Measurements from ENCODE around the gene ZNF821. TPM values are rescaled to one million over a fixed set of nuclear protein-coding genes. Genes with fewer than 3 reads are reported as not detected.

Gene ZNF821
- total RNA-seq, 4 donors from 2014 or later, result 7.4 to 17.6 (median 12.1) TPM

GRCh38 chr16:71929048-71929447, 45.1 kb upstream of the ZNF821 start:
- H3K9me3 ChIP-seq, result no peaks in the 10 kb centered on the region
- H3K27ac ChIP-seq, result no peak overlapping the region
- H3K27me3 ChIP-seq, result no peaks in the 10 kb centered on the region
- H3K4me3 ChIP-seq, result no peak overlapping the region
- DNase-seq (ENCODE audit: low spot score in 2 of 2), result no peak
- peaks cover 30% of the 10 kb centered on the region for H3K4me1 ChIP-seq
- peaks cover 60% of the 10 kb centered on the region for H3K36me3 ChIP-seq
- no peak for TF ChIP-seq POLR2A (IDR thresholded peaks at IDR 0.05)
- no peak for TF ChIP-seq CTCF (IDR thresholded peaks at IDR 0.05)
- no peak for TF ChIP-seq EP300 (IDR thresholded peaks at IDR 0.05)
- TF ChIP-seq POLR2AphosphoS5 (IDR thresholded peaks at IDR 0.05), result no peak
- WGBS, result 42% methylated on average over 3 of the region's 3 CpGs

- 56% methylated on average over 5 of the region's 5 CpGs for WGBS
- TF ChIP-seq POLR2AphosphoS5 (IDR thresholded peaks at IDR 0.05), result no peak
- TF ChIP-seq EP300 (IDR thresholded peaks at IDR 0.05), result no peak
- TF ChIP-seq CTCF (IDR thresholded peaks at IDR 0.05), result no peak
- no peak for TF ChIP-seq POLR2A (IDR thresholded peaks at IDR 0.05)
- no peaks in the 10 kb centered on the region for H3K27me3 ChIP-seq
- H3K4me3 ChIP-seq, result no peak overlapping the region
- peaks cover 67% of the 10 kb centered on the region for H3K36me3 ChIP-seq
- no peaks in the 10 kb centered on the region for H3K9me3 ChIP-seq
- peaks cover 30% of the 10 kb centered on the region for H3K4me1 ChIP-seq
- H3K27ac ChIP-seq, result no peak overlapping the region
- no peak for DNase-seq (ENCODE audit: low spot score in 2 of 2)
These were observed 43.8 kb upstream of the ZNF821 start for GRCh38 chr16:71927787-71928186.

GRCh38 chr16:71927383-71927782, 43.4 kb upstream of the ZNF821 start:
- peaks cover 71% of the 10 kb centered on the region for H3K36me3 ChIP-seq
- DNase-seq (ENCODE audit: low spot score in 2 of 2), result no peak
- H3K4me1 ChIP-seq, result peaks cover 30% of the 10 kb centered on the region
- WGBS, result 30% methylated on average over 3 of the region's 3 CpGs
- H3K27ac ChIP-seq, result no peak overlapping the region
- H3K27me3 ChIP-seq, result no peaks in the 10 kb centered on the region
- no peak overlapping the region for H3K4me3 ChIP-seq
- no peaks in the 10 kb centered on the region for H3K9me3 ChIP-seq
- TF ChIP-seq EP300 (IDR thresholded peaks at IDR 0.05) (no peak), POLR2A (IDR thresholded peaks at IDR 0.05) (no peak), POLR2AphosphoS5 (IDR thresholded peaks at IDR 0.05) (no peak)

- no peak overlapping the region for H3K27ac ChIP-seq
- H3K27me3 ChIP-seq, result no peaks in the 10 kb centered on the region
- TF ChIP-seq POLR2A (IDR thresholded peaks at IDR 0.05) (no peak), EP300 (IDR thresholded peaks at IDR 0.05) (no peak), CTCF (IDR thresholded peaks at IDR 0.05) (no peak), POLR2AphosphoS5 (IDR thresholded peaks at IDR 0.05) (no peak)
- peaks cover 25% of the 10 kb centered on the region for H3K4me1 ChIP-seq
- no peak overlapping the region for H3K4me3 ChIP-seq
- H3K36me3 ChIP-seq, result peaks cover 90% of the 10 kb centered on the region
- no peaks in the 10 kb centered on the region for H3K9me3 ChIP-seq
- 100% methylated on average over 2 of the region's 2 CpGs for WGBS
- no peak for DNase-seq (ENCODE audit: low spot score in 2 of 2)
These were observed 40.7 kb upstream of the ZNF821 start for GRCh38 chr16:71924710-71925109.

- H3K4me1 ChIP-seq, result peaks cover 25% of the 10 kb centered on the region
- H3K36me3 ChIP-seq, result peaks cover 92% of the 10 kb centered on the region
- no peaks in the 10 kb centered on the region for H3K27me3 ChIP-seq
- 77% methylated on average over 10 of the region's 10 CpGs for WGBS
- TF ChIP-seq EP300 (IDR thresholded peaks at IDR 0.05), result no peak
- no peak for TF ChIP-seq CTCF (IDR thresholded peaks at IDR 0.05)
- H3K9me3 ChIP-seq, result no peaks in the 10 kb centered on the region
- DNase-seq (ENCODE audit: low spot score in 2 of 2), result no peak
- H3K4me3 ChIP-seq, result no peak overlapping the region
- H3K27ac ChIP-seq, result no peak overlapping the region
These were observed 40.1 kb upstream of the ZNF821 start for GRCh38 chr16:71923941-71924690.

Data from suprapubic skin (tissue), 4 donors.